GM18498 (cell line): ENCODE measurements around the gene OR1S2.
"Not testable (repeated sequence)": the region's sequence is repeated elsewhere in the genome, so short reads cannot be mapped to it uniquely, and the experiment has no call there.

ENCODE experiments used
- ATAC-seq: cut with Tn5 transposase; IDR thresholded peaks from one replicate; pipeline ENCODE4 v1.9.1; 2021; ENCODE audit warnings: mild to moderate bottlenecking, moderate library complexity; ENCODE audit not compliant: unreplicated experiment

Gene OR1S2, protein sequence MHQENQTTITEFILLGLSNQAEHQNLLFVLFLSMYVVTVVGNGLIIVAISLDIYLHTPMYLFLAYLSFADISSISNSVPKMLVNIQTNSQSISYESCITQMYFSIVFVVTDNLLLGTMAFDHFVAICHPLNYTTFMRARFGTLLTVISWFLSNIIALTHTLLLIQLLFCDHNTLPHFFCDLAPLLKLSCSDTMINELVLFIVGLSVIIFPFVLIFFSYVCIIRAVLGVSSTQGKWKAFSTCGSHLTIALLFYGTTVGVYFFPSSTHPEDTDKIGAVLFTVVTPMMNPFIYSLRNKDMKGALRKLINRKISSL

DNA sequence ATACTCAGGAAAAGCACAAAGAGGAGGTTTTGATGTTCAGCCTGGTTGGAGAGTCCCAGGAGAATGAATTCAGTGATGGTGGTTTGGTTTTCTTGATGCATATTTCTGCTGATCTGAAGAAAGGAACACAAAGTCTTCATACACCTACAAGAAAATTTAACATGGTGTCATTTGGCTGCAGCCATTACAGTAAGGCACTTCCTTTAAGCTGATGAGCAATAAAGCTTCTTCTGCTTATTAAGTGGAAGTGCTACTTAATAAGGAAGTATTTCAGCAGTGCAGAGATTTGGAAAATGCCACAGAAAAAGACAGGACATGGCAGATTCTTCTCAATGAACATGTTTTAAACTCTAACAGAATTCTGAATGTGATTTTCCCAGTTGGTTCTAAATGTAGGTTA, at the start of gene OR1S2:
Gene OR1S2, minus strand, starts transcription at position 101 of the 400 bp plus-strand sequence. Its CDS starts 0 bp downstream, at position 101.
- no peak for ATAC-seq

DNA sequence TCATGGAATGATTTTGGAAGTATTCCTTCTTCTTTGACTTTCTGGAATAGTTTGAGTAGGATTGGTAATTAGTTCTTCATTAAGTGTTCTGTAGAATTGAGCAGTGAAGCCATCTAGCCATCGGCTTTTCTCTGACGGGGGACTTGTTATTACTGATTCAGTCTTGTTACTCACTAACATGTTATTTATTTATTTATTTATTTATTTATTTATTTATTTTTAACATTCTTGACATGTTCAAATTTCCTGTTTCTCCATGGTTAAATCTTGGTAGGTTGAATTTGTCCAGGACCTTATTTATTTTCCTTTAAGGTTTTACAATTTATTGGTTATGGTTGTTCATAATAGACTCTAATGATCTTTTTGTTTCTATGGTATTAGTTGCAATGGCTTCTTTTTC, 40.0 kb upstream of the OR1S2 start:
- no peak for ATAC-seq

DNA sequence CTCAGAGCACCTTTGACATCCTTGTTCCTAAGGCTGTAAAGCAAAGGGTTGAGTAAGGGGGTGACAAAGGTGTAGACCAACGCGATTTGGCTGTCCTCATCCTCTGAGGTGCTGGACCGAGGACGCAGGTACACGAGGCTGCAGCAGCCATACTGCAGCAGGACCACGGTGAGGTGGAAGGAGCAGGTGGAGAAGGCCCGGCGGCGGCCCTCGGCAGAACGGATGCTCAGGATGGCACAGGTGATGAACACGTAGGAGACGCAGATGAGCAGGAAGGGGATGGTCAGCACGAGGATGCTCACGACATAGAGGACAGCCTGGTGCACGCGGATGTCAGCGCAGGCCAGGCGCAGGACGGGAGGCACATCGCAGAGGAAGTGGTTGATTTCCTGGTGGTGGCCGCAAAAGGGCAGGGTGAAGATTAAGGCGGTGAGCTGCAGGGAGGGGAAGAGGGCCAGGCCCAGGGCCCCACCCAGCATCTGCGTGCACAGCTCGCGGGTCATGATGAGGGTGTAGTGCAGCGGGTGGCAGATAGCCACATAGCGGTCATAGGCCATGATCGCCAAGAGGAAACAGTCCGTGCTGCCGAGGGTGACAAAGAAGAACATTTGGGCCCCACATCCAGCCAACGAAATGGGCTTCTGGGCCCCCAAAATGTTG, 24.1 kb upstream of the OR1S2 start:
- ATAC-seq: no peak

DNA sequence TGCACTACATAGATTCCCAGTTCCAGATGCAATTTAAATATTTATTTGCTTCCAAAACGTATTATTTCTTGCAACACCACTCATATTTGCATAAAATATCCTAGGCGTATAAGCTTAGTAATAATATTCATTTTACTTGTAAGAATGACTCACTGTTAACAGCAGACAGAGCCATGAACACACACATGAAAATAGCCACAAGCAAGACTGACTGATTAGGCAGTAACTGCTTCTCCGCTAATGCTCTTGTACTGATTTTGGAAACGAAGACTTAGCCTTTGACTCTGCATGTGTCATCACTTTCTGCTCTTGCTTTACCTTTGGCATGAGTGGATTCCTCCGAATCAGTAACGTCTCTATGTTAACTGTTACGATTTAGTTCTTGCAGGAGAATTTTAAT, 18.8 kb upstream of the OR1S2 start:
- ATAC-seq: no peak

DNA sequence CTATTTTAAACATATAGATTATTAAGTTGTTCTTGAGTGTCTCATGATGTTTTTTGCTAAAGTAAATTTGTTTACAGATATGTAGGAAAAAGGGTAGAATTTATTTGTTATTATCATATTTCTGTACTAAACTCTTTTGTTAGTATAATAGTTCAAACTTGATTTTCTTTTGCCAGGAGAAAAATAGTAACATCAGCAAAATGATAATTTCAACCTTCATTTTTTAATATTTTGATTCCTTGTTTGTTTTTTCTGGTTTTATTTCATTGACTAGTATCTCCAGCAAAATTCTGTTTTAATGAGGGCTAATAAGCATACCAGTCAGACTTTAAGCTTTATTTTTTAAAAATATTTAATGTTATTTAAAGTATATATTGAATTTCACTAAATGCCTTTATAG, 12.5 kb upstream of the OR1S2 start:
- no peak for ATAC-seq

DNA sequence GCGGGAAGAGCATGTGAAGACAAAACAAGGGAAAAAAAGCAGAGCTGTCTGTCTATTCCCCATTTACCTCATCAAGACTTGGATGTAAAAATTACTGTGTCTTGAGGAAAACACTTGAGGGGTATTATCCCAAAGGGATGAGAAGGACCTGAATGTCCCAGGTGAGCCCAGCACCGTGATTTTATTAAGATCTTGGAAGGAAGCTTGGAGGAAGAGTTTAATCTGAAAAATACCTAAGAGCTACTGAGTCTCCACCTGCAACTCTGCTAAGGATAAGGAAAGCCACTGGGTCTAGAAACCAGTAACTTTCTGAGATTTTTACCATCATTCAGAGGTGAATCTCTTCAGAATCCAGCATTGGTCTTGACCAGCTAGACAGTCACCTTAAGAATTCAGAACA, 8.5 kb upstream of the OR1S2 start, which contains the start of gene OR1S1:
Gene OR1S1, plus strand, starts transcription at position 301 of the 400 bp plus-strand sequence.
- not testable (repeated sequence) for ATAC-seq

DNA sequence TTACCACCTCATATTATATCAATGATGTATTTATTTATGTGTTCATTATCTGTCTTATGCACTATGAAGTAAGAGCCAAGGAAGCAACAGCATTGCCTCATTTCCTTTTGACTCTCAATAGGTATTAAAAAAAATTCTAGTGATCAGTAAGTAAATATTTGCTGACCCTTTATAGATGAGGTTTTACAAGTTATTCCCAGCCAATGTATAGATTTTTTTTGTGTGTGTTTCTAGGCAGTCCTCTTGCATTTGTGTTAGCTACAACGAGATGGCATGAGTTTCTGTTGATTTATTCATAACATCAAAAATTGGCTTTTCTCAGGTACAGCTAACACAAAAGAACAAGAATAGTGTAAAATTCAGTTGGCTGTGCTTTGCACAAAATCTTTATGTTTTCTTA, 4.7 kb downstream of the OR1S2 start:
- no peak for ATAC-seq

DNA sequence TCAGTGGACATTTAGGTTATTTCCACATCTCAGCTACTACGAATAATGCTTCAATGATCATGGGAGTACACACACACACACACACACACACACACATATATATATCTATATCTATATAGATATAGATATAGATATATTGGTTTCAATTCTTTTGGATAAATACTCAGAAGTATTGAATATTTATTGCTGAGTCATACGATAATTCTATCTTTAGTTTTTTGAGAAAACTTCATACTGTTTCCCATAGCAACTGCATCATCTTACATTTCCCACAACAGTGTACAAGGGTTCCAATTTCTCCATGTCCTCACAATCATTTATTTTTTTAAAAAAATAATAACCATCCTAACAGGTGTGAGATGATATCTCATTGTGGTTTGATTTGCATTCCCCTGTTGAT, 8.0 kb downstream of the OR1S2 start:
- no peak for ATAC-seq

DNA sequence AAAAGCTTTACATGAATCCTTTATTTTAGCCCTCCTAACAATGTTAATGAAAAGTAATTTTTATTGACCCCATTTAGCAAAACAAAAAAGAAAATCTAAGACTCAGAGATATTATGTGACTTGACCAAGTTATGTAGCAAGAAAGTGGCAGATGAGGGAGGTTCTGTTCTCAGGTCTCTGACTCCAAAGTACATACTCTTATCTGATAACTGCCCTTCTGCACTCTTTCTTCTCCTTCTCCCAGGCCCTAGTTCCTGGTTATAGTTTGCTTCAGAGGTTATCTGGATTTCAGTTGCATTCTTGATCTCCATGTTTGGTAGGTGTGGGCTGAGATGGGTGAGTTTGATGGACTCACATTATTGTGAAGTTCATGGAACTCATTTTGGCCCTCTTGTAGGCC, 10.6 kb downstream of the OR1S2 start:
- no peak for ATAC-seq

DNA sequence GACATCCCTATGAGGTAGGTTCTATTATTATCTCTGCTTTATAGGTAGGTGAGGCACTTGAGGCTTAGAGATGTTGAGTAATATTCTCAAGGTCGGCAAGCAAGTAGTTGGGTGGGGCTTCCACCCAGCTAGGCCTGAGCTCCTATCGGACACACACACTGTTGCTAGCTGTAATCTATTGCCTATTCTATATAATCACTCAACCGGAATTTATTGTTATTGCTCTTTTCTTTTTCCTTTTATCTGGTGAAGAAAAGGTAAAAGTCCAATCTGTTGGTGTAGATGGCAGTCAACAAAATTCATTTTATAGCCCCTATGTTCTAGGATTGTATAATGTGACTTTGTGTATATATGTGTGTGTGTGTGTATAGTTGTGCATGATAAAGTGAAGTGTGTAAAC, 11.7 kb downstream of the OR1S2 start:
- no peak for ATAC-seq

DNA sequence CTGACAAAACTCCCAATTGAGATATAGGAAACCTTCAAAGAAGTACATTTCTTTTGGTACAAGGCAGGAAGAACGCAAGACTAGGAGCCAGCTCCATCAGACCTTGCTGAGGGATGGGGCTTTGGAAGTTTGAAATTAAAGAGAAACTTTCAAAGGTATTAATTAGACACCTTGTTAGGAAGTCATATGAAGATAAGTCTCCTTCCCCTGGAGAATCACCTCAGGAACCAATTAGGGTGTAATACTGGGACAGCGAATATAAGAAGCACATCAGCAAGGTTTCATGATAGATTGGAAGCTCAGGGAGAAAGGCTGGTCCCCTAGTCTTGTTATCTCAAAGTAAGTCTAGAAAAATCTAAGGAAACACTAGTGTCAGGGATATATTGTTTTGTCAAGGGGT, 15.2 kb downstream of the OR1S2 start, which contains the start of gene OR9Q2:
Gene OR9Q2, plus strand, starts transcription at position 301 of the 400 bp plus-strand sequence. CDS start 1,421 bp downstream, outside the sequence.
- no peak for ATAC-seq

DNA sequence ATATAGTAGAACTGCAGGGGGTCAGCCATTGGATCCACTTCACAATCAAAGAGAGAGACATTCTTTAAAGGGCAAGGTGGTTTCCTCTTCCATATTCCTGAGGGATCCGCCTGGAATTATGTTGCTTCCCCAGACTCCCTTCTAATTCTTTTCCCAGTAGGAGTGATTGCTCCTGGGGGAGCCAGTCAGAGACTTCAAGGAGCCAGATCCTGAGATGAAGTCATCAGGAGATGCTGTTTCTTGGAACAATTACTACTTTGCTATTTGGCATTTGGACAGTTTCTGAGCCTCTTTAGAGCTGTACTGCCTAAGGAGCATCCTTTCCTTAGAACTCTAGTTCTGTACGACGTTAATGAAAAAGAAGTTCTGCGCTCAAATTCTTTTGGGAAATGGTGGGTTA, 17.0 kb downstream of the OR1S2 start:
- ATAC-seq: no peak

DNA sequence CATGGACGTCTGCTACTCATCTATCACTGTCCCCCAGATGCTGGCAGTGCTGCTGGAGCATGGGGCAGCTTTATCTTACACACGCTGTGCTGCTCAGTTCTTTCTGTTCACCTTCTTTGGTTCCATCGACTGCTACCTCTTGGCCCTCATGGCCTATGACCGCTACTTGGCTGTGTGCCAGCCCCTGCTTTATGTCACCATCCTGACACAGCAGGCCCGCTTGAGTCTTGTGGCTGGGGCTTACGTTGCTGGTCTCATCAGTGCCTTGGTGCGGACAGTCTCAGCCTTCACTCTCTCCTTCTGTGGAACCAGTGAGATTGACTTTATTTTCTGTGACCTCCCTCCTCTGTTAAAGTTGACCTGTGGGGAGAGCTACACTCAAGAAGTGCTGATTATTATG, 24.3 kb downstream of the OR1S2 start:
- ATAC-seq: no peak

DNA sequence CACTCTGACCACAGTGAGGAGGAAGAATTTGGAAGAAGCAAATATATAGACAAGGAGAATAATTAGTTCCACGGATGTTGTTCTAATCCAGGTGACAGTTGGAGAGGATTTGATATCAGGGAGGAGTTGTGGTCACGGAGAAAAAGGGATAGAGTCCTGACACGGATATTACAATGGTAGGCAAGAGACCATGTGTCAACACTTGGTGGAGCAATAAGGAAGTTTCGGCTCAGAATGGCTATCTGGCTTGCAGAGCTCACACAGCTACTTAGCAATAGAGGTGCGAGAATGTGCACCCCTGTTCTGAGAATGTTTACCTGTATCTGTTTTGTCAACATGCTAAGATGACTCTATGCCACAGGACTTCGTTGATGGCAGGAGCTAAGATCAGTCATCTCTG, 25.5 kb downstream of the OR1S2 start:
- ATAC-seq: no peak

DNA sequence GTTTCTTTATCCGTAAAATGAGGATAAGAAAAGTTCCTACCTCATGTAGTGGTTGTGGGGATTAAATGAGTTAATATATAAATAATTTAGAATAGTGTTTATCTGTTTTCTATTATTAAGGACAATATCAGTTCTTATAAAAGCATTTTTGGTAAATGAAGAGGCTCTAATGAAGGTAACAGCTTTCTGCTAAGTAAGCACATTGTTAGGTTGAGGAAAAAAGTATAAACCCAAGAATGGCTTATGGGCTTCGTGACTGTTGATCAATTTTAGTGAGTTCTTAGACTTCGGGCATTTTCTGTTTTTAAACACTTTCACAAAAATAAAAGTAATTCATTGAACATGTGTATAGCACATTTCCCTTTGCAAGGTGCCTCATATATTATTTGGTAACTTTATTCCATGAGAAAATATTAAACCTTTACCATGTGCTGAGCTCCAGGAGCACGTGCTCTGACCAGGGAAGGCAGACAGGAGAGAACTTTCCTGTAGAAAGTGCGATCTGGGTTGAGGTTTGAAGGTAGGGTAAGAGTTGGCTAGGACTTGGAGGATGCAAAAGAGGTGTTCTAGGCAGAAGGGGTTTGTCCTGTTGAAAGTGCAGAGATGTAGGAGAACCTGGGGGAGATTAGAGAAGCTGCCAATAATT, 26.4 kb downstream of the OR1S2 start:
- no peak for ATAC-seq

DNA sequence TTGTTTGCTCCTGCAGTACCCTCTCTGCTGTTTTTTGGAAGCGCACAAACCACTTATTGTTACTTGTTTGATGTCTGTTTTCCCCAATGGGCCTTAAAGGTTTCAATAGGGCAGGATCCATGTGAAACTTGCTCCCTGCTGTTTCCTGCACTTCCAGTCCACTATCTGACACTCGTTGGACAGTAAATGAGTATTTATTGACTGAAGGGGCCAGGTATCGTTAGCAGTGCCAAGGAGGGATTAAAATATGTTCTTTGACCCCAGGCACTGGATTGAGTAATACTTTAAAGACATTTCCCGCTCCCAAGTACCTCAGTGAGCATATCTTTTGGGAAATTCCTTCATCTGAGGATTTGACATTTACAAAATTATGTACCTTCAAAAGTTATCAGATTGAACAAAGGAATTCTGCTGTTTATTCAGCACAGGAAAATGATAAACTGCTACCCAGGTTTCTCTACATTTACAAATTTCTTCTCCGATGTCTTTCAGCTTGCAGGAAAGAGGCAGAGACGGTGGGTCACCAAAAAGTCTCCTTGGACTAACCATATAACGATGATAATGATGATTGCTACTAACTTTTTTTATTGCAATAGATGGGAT, 38.3 kb downstream of the OR1S2 start:
- no peak for ATAC-seq

DNA sequence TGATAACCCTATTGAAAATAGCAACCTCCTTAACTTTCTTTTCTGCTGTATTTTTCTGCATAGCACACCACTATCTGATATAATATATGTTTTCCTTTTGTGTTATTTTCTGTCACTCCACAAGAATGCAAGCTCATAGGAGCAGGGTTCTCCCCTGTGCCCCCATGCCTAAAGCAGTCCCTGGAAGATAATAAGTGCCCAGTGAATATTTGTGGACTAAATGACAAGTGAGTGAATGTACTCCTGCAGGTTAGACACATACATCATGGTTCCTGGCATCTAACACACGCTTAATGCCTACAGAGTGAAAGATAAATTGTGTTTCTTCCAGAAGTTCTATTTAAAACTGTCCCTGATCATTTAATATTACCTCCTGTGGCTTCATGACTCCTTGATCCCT, 39.0 kb downstream of the OR1S2 start:
- ATAC-seq: no peak

DNA sequence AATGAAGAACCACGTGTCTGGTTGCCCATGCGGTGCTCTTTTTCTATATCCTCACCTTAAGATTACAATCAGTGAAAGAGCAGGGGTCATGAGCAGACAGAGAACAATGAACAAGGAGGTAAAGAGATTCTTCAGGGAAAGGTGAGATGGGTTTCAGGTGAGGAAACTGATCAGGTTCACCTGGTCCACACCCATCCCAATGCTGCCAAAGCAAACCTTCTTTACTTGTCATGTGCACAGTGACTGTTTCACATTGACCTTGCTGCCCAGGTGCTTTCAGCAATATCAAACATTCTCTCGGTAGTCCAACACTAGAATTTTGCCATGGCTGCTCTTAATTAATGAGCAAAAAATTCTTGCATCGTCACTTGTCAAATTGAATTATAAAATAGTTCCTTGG, 39.6 kb downstream of the OR1S2 start:
- ATAC-seq: no peak
